DOHH2 (cell line): ENCODE measurements around the gene PEAK3.

Source experiments
- H3F3A ChIP-seq: fragments of 200-600 bp; sonication (generic), shearing (Covaris generic); 2 replicates; pipeline ENCODE4 v1.6.0; 2016; ENCODE audit warnings: antibody characterized with exemption, mild to moderate bottlenecking; ENCODE audit not compliant: control insufficient read depth, insufficient read depth
- H3K27ac ChIP-seq: fragments of 200-600 bp; sonication (generic); 2 replicates; pipeline ENCODE4 v1.5.1; 2014; ENCODE audit warnings: low read depth, mild to moderate bottlenecking, low read length, moderate library complexity
- H3K27me3 ChIP-seq: fragments of 200-600 bp; sonication (generic); 2 replicates; pipeline ENCODE4 v1.6.1; 2014; ENCODE audit warnings: mild to moderate bottlenecking, low read length, mixed read lengths; ENCODE audit not compliant: control insufficient read depth
- H3K36me3 ChIP-seq: fragments of 200-600 bp; sonication (generic); 2 replicates; pipeline ENCODE4 v1.6.1; 2014; ENCODE audit warnings: mild to moderate bottlenecking, low read length, moderate library complexity, mixed read lengths; ENCODE audit not compliant: control insufficient read depth
- H3K4me1 ChIP-seq: fragments of 200-600 bp; sonication (generic); 2 replicates; pipeline ENCODE4 v1.6.1; 2014; ENCODE audit warnings: mild to moderate bottlenecking, low read length, mixed read lengths; ENCODE audit not compliant: control insufficient read depth
- H3K4me2 ChIP-seq: fragments of 200-600 bp; sonication (generic); 2 replicates; pipeline ENCODE4 v1.6.0; 2014; ENCODE audit warnings: mild to moderate bottlenecking, low read length, moderate library complexity
- H3K4me3 ChIP-seq: fragments of 200-600 bp; sonication (generic); 2 replicates; pipeline ENCODE4 v1.5.1; 2014; ENCODE audit warnings: mild to moderate bottlenecking, low read length, mixed read lengths
- H3K79me2 ChIP-seq: fragments of 200-600 bp; sonication (generic); 2 replicates; pipeline ENCODE4 v1.6.1; 2014; ENCODE audit warnings: mild to moderate bottlenecking, low read length, mixed read lengths; ENCODE audit not compliant: control insufficient read depth
- H3K9me2 ChIP-seq: fragments of 200-600 bp; sonication (generic); replicated peaks from 2 replicates; pipeline ENCODE4 v1.6.1; 2014; ENCODE audit warnings: mild to moderate bottlenecking, low read length, mixed read lengths; ENCODE audit not compliant: control insufficient read depth
- H3K9me3 ChIP-seq: fragments of 200-600 bp; sonication (generic); 2 replicates; pipeline ENCODE4 v1.6.1; 2014; ENCODE audit warnings: antibody characterized with exemption, low read length, mixed read lengths; ENCODE audit not compliant: control insufficient read depth, insufficient read depth
- H4K20me1 ChIP-seq: fragments of 200-600 bp; sonication (generic); 2 replicates; pipeline ENCODE4 v1.6.0; 2014; ENCODE audit warnings: low read depth, mild to moderate bottlenecking, antibody characterized with exemption, low read length, moderate library complexity; ENCODE audit not compliant: control insufficient read depth, insufficient read depth
- EZH2phosphoT487 ChIP-seq: fragments of 200-600 bp; sonication (generic); IDR thresholded peaks from 2 replicates; pipeline ENCODE4 v1.6.1; 2017; ENCODE audit warnings: borderline replicate concordance, mild to moderate bottlenecking, antibody characterized with exemption, low read length, moderate library complexity, mixed read lengths
- TF ChIP-seq, protein P1 (sequence below): fragments of 200-600 bp; sonication (generic); IDR thresholded peaks from one replicate; pipeline ENCODE4 v1.5.1; 2014; ENCODE audit warnings: antibody characterized with exemption, mild to moderate bottlenecking, low read depth, low read length; ENCODE audit not compliant: poor library complexity, severe bottlenecking

The PEAK3 gene

DNA sequence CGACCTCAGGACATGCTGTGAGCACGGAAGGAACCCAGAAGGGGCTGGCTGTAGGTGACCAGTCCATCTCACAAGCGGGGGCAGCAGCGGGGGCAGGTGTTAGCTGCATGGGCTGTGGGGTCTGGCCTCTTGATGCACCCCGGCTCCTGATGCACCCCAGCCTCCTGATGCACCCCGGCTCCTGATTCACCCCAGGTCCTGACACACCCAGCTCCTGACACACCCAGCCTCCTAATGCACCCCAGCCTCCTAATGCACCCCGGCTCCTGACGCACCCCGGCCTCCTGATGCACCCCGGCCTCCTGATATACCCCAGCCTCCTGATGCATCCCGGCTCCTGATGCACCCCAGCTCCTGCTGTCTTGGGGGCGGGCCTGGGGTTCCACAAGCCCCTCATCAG is 39.0 kb upstream of the PEAK3 start:
- H3K4me2 ChIP-seq = no peak overlapping the region

DNA sequence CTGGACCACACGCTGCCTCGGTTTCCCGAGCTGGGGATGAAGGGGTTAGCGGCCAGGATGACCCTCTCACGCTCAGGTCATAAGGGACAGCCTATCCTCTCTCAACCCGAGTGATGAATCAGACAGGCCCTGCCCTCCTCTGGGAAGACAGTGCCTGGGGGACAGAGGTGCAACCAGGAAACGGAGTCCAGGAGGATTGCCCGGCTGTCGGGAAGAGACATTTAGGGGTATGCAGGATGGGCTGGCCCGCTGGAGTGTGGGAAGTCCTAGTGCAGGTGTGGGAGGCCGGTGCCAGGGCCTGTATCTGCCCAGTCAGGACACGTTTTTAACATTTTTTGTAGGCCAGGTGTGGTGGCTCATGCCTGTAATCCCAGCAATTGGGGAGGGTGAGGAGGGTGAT is 38.1 kb upstream of the PEAK3 start:
- H3K4me1 ChIP-seq = peaks cover 50% of the 10 kb centered on the region
- H3K27me3 ChIP-seq = no peaks in the 10 kb centered on the region
- H3K27ac ChIP-seq = no peak overlapping the region
- 0 out of 2 replicates have a peak, but pooled peaks cover 3% of the 10 kb centered on the region for H3F3A ChIP-seq
- H3K9me3 ChIP-seq = peaks cover 7% of the 10 kb centered on the region
- H3K36me3 ChIP-seq = peaks cover 34% of the 10 kb centered on the region
- H3K4me3 ChIP-seq = no peak overlapping the region
- H3K4me2 ChIP-seq = no peak overlapping the region
- H3K9me2 ChIP-seq = no peaks in the 10 kb centered on the region
- no peaks in the 10 kb centered on the region for H4K20me1 ChIP-seq
- peaks cover 12% of the 10 kb centered on the region for H3K79me2 ChIP-seq
- TF ChIP-seq, protein P1, sequence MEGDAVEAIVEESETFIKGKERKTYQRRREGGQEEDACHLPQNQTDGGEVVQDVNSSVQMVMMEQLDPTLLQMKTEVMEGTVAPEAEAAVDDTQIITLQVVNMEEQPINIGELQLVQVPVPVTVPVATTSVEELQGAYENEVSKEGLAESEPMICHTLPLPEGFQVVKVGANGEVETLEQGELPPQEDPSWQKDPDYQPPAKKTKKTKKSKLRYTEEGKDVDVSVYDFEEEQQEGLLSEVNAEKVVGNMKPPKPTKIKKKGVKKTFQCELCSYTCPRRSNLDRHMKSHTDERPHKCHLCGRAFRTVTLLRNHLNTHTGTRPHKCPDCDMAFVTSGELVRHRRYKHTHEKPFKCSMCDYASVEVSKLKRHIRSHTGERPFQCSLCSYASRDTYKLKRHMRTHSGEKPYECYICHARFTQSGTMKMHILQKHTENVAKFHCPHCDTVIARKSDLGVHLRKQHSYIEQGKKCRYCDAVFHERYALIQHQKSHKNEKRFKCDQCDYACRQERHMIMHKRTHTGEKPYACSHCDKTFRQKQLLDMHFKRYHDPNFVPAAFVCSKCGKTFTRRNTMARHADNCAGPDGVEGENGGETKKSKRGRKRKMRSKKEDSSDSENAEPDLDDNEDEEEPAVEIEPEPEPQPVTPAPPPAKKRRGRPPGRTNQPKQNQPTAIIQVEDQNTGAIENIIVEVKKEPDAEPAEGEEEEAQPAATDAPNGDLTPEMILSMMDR = no peak
- no peak for TF ChIP-seq EZH2phosphoT487

More for the DNA sequence above, 39.0 kb upstream of the PEAK3 start:
- H3K79me2 ChIP-seq = peaks cover 20% of the 10 kb centered on the region
- peaks cover 53% of the 10 kb centered on the region for H3K4me1 ChIP-seq
- H3F3A ChIP-seq = 0 out of 2 replicates have a peak, but pooled peaks cover 3% of the 10 kb centered on the region
- no peaks in the 10 kb centered on the region for H3K9me2 ChIP-seq
- H3K9me3 ChIP-seq = no peaks in the 10 kb centered on the region
- no peak overlapping the region for H3K27ac ChIP-seq
- peaks cover 43% of the 10 kb centered on the region for H3K36me3 ChIP-seq
- H3K27me3 ChIP-seq = no peaks in the 10 kb centered on the region
- TF ChIP-seq EZH2phosphoT487 = no peak
- TF ChIP-seq, protein P1 = no peak
- H4K20me1 ChIP-seq = no peaks in the 10 kb centered on the region
- H3K4me3 ChIP-seq = no peak overlapping the region

DNA sequence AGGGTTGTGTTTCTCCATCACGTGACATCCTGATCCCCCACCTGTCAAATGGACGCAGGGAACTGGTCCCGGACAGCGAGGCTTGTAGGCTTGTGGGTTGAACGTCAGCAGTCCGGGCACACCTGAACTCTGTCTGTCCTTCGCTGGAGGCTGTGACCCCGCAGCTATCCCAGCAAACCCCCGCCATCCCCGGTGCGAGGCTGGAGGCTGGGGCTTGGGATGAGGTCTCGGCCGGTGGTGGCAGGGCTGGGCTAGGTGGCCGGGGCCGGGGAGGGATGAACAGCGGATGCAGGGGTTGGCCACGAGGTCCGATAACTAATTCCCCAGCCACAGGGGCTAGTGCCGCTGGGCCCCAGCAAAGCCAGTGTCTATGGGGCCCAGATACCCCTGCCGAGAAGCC is 37.6 kb upstream of the PEAK3 start:
- Histone ChIP-seq H3K9me2 (no peaks in the 10 kb centered on the region), H3K27me3 (no peaks in the 10 kb centered on the region), H4K20me1 (no peaks in the 10 kb centered on the region), H3K4me3 (no peak overlapping the region), H3F3A (0 out of 2 replicates have a peak, but pooled peaks cover 3% of the 10 kb centered on the region), H3K9me3 (peaks cover 12% of the 10 kb centered on the region), H3K4me1 (peaks cover 45% of the 10 kb centered on the region), H3K27ac (no peak overlapping the region), H3K4me2 (peak overlapping the region; percentile 52; the same call in 1 of the 2 replicates), H3K36me3 (peaks cover 29% of the 10 kb centered on the region), H3K79me2 (peaks cover 7% of the 10 kb centered on the region)
- no peak for TF ChIP-seq EZH2phosphoT487
- TF ChIP-seq, protein P1 = no peak
